AG08395 (cell line): Measurements from ENCODE around the gene WWP2.
"Not testable (repeated sequence)": the region's sequence is repeated elsewhere in the genome, so short reads cannot be mapped to it uniquely, and the experiment has no call there.

Experiments
- DNase-seq: peaks from one replicate; pipeline ENCODE4 v3.0.0; 2012; ENCODE audit warnings: mixed read lengths, low spot score

The WWP2 gene

GRCh38 chr16:69831212-69832123 is 69.3 kb downstream of the WWP2 start:
- peak; percentile 46 for DNase-seq

- no peak for DNase-seq
Measured at GRCh38 chr16:69833357-69834282, 71.5 kb downstream of the WWP2 start.

- no peak for DNase-seq
Measured at GRCh38 chr16:69834807-69835466, 72.8 kb downstream of the WWP2 start.

GRCh38 chr16:69836257-69836656 is 74.1 kb downstream of the WWP2 start:
- DNase-seq = no peak

- no peak for DNase-seq
Measured at GRCh38 chr16:69837380-69837779, 75.2 kb downstream of the WWP2 start.

- DNase-seq = no peak
Measured at GRCh38 chr16:69838489-69838888, 76.4 kb downstream of the WWP2 start.

- DNase-seq = no peak
Measured at GRCh38 chr16:69839240-69839688, 77.1 kb downstream of the WWP2 start.

- no peak for DNase-seq
Measured at GRCh38 chr16:69839798-69840409, 77.8 kb downstream of the WWP2 start.

- DNase-seq = no peak
Measured at GRCh38 chr16:69840975-69841374, 78.8 kb downstream of the WWP2 start.

GRCh38 chr16:69844441-69844840 is 82.3 kb downstream of the WWP2 start:
- no peak for DNase-seq

- no peak for DNase-seq
Measured at GRCh38 chr16:69845181-69845580, 83.0 kb downstream of the WWP2 start.

GRCh38 chr16:69847643-69848042 is 85.5 kb downstream of the WWP2 start:
- no peak for DNase-seq

GRCh38 chr16:69848637-69849545 is 86.8 kb downstream of the WWP2 start:
- peak; percentile 97 for DNase-seq

- no peak for DNase-seq
Measured at GRCh38 chr16:69851491-69852240, 89.5 kb downstream of the WWP2 start.

- no peak for DNase-seq
Measured at GRCh38 chr16:69852815-69853214, 90.7 kb downstream of the WWP2 start.

GRCh38 chr16:69853481-69853880 is 91.3 kb downstream of the WWP2 start:
- no peak for DNase-seq

GRCh38 chr16:69854776-69855175 is 92.6 kb downstream of the WWP2 start:
- DNase-seq = not testable (repeated sequence)

GRCh38 chr16:69855592-69855991 is 93.5 kb downstream of the WWP2 start:
- DNase-seq = no peak

GRCh38 chr16:69858191-69859104 is 96.3 kb downstream of the WWP2 start:
- no peak for DNase-seq
